Glomerular visceral epithelial cell (primary cell): ENCODE data around the gene VSTM4.

Experiments
- DNase-seq: peaks from one replicate; pipeline ENCODE4 v3.0.0-alpha.2; 2016; ENCODE audit errors: extremely low spot score

Gene VSTM4

DNA sequence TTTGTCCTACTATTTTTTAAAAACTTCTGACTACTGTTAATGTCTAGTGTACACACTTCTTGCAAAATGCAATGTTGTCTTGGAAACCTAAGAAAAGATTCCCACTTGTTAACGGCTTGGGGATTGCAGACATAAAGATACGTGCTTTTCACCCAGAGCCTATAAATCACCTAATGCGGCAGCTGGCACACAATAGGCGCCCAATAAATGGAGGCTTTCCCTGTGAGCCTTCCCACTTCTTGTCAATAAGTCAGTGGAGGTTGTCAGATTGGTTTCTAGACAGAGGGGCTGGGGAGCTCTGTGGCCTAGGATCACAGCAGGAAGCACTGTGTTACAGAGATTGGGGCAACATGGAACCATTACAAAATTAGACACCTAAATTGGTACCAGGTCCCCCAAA lies 74.7 kb downstream of the VSTM4 start:
- DNase-seq = no peak

DNA sequence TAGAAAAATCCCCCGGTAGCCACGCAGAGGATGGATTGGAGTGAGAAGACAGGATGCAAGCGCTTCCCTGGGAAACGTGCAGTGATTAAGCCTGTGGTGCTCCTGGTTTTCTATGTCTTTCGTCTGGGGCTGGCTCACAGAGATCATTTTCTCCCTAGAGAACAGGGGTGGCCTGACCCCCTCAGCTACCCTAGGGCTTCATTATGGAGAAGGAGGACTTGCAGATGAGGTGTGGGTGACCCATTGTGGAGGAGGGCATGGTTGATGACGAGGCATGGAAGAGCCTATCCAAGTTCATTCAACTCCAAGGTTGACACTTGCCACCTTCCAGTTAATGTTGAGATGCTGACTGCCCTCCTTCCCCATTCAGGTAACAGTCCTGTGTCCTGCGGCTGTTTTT lies 75.9 kb downstream of the VSTM4 start:
- DNase-seq = no peak

DNA sequence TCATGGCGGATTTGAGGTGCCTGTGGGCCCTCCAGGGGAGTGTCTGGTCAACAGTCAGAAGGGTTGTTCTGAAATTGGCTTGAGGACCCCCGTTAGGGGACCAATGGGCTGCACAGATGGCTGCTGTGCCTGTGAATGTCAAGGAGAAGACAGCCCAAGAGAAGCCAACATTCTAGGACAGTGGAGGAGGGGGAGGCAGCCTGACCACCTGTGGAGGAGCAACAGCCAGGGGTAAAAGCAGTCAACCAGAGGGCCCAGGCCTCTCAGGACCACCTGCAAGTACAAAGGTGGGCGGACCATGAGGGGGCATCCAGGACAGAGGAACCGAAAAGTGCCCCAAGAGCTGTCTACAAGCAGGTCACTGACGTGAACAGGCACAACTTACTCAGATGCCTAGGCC lies 76.6 kb downstream of the VSTM4 start:
- DNase-seq = no peak

DNA sequence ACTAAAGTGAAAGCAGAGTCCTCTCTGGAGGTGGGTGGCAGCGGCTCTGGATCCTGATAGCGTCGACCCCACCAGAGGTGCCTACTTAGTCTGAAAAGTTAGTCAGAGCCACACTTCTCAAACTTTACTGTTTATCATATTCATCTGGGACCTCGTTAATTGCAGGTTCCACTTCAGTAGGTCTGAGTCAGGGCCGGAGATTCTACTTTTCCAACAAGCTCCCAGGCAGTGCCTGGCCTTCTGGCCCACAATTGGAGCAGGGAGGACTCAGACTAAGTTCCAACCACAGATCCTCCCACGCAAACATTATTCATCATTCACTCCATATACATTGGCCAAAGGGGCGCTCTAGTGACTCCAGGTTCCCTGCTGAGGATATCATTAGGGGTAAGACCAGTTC lies 78.1 kb downstream of the VSTM4 start:
- DNase-seq = peak; percentile 89

DNA sequence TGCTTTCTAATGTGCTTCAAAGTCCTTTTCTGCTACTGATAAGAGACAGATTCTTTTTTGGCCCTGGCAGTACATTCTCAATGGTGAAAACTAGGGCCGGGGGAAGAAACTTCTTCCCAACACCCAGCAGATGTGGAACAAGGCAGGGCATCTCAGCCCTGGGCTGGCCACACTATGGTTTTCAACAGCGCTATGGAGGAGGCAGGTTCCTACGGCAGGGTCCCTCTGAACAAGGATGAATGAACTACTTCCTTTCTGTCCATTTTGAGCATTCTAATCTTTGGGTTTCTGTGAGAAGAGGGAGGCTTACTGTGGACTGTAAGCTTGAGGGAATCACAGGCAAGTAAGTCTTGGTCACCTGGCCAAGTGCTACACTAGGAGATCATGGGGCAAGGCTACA lies 78.7 kb downstream of the VSTM4 start:
- DNase-seq = no peak

DNA sequence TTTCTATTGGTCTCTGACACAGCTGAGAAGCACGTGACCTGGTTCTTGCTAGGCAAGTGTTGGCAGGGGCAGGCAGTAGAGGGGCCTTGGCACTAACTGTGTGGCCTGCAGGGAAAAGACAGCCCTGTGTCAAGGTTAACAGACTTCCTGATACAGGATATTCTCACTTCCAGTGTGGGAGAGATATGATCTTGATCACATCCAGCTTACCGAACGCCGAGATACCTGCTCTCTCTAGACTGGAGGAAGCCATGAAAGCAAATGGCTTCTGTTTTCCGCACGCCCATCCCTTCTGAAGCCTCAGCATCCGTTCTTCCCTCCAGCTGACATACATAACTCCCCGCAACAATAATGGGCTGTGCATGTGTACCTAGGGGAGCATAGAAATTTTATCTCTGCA lies 79.4 kb downstream of the VSTM4 start:
- no peak for DNase-seq

DNA sequence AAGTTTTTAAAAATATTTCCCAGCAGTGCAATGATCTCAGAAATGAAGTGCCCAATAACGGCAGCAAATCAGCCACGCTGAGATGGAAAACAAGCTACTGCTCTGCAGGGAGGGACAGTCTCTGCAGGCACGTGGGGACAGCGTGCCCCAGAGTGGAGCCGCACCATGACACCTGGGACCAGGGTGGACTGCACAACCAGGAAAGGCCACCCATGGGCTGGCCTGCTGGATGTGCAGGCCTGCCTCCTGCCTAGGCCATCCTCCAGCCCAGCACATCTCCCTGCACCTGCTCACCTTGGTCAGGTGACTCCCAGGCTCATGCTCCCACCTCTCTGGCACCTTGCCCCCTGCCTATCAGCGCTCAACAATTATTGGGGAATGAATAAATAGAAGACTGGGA lies 80.4 kb downstream of the VSTM4 start:
- DNase-seq = no peak

DNA sequence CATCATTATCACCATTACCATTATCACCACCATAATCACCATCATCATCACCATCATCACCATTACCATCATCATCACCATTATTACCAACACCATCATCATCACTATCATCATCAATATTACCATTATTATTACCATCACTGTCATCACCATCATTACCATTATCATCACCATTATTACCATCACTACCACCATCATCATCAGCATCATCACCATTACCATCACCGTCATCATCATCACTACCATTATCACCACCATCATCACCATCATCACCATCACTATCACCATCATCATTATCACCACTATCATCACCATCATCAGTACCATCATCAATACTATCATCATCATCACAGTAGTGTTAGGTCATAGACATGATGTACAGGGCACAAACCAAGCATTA lies 81.4 kb downstream of the VSTM4 start:
- DNase-seq = no peak

DNA sequence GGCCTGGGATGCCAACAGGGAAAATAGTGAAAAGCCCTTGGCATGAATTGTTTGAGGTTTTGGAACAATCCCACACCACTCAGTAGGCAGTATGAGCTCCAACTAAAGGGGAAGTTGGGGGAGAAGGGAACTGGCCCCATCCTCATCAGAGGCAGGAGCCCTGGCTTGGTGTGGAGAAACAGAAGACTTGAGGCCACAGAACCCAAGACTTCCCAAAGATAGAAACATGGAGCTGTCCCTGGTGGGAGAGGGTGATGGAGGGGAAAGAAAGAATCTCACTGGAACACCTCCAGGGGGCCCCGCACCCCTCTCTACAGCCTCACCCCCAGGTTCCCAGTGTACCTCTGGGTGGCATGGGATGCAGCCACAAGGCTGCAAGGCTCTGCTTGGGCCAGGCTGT lies 85.7 kb downstream of the VSTM4 start:
- DNase-seq = no peak

DNA sequence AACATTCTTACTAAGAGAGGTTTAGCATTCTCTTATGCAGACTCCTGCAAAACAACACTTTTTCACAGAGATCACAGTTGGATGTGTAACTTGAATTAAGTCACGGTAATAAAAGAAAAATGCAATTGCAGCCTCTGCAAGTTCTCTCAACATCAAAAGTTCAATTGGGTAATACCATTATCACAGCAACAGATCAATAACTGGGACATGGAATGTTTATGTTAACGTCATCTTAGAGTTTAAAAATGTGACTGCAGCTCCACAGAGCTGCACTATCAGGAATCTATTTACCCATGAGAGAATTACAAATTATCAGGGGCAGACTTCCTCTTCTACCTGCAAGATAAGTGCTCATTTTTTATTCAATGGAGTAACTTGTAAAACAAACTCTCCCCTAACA lies 86.7 kb downstream of the VSTM4 start:
- DNase-seq = no peak

DNA sequence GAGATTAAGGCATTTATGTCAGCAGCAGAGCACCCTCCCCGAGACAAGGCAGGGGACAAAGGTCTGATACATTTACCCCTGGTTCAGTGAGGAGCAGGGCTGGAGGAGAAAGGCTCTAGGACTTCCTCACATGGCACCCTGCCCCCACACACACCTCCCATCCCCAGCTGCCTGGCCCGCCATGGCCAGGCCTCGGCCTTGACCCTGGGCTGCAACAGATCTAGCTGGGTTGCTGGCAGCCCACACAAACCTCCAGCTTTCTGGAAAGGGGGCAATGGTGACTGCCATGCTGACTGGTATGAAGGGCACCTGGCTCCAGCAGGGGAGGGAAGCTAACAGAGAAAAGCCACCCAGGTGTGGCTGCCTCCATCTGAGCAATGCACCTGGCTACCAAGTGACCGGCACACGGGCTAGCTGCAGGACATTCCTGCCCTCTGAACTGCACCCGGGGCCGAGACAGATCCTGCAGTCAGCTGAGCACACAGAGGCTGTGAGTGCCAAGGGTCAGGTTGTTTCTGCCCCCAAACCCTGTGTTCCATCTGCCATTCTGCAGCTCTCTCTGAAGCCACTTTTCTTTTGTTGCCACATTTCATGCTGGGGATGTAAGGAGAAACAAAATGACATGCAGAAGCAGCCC lies 89.9 kb downstream of the VSTM4 start:
- DNase-seq = no peak

DNA sequence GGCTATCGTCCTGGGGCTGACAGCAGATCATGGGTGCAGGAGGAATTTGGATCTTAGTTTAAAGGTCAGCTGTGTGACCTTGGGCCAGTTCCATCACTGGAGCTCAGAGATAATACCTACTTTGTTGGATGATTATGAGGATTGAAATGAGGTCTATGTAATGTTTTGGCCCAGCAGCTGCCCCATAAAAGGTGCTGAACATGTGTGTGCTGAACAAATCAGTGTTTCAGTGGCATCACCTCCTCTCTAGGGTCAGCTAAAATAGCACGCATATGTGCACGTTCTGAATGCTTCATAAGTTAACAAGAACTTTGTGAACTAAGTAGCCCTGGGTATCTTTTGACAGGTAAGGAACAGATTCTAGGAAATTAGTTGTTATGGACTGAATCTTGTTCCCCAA lies 90.8 kb downstream of the VSTM4 start:
- DNase-seq = no peak

DNA sequence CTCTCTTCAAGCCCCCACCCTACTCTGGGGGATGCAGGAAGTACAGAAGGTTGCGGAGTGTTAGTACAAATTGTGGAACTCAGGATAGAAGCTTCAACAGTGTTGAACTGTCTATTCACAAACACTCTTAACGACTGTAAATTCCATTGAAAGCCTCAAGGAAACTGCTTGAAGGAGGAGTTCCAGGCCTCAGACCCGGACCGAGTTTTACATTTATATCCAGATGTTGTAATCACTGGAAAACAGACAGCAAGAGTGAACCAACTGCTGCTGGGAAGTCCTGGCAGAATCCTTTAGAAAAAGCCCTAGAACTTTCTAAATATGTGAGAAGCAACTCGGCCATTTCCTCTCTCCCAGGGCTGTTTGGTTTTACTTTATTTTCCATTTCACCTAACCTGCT lies 91.6 kb downstream of the VSTM4 start:
- DNase-seq = no peak

DNA sequence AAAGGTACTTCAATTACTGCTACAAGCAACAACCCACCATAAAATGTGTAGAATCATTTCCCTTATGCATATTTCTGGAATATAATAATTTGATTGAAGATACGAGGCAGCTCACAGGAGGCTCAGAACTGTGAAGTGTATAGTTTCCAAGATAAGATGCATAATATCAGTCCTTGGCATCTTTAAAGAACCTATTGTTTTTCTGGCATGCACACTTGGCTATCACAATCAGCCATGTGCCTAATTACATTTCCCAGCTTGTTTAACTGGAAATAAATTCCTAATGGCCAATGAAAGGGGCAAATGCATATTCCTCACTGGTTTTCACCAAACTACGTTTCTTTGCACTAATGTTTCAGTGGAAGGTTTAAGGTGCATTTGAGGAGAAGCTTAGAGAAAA lies 92.3 kb downstream of the VSTM4 start:
- DNase-seq = no peak

DNA sequence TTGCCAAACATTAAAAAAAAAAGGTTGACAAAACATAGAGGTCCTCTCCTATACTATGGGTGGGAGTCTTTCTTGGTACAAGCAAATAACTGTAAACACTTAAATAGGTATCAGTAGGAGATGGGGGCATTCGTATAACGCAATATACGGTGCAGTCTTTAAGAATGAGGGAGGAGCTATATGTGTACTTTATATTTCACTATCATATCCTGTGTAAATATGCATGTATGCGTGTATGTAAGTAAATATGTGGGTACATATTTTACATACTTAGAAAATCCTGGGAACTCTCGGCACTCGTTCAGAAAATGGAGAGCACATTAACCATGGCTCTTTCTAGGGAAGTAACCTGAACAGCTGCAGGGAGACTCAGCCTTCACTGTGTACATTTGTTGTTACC lies 93.6 kb downstream of the VSTM4 start:
- DNase-seq = no peak

DNA sequence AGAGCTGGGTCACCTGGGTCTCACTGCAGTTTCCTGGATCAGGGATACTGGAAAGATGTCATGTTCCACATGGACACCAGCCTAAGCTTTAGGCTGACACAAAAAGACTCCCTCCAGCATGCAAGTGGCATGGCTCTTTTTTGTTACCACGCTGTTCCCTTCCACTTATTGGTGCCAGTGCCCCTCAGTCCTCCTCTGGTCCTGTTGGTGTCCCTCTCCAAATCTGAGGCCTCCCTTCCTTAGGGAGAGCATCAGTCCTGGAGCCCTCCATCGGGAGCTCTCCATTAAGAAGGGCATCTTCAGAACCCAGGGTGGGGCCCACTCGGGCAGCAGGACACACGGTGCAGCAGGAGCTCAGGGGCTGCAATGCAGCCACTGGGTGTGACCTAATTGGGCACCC lies 99.6 kb downstream of the VSTM4 start:
- no peak for DNase-seq

DNA sequence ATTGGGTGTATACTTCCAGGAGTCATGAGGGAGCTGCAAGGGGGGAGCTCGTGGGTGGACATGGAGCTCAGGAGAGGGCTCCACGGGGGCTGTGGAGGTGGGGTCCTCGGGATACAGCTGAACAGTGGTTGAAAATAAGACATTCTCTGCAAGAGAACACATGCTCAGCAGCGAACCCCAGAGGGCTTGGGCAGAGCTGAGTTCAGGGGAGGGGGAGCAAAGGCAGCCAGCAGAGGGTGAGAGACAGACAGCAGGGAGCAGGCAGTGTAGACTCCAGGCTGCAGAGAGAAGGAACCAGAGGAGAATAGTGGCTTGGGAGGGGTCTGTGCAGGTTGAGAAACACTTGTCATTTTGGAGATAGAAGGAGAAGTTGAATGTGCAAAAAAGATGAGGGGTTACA lies 102.7 kb downstream of the VSTM4 start:
- DNase-seq = no peak

DNA sequence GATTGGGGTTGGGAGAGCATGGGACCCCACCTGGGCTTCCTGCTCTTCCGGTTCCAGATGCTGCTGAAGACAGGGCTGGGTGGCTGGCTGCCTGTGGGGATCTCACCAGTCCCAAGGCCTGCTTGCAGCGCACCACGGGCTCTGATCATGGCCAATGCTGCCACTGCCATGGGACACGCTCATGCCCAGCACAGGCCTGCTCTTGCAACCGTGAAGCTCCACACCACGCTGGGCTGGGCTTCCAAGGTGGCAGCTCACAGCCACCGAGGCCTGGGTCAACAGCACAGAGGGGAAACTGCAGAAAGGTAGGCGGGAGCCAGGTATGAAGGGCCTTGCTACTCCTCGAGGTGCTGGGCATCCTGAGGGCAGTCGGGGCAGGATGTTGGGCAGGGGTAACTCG lies 103.6 kb downstream of the VSTM4 start:
- DNase-seq = no peak

DNA sequence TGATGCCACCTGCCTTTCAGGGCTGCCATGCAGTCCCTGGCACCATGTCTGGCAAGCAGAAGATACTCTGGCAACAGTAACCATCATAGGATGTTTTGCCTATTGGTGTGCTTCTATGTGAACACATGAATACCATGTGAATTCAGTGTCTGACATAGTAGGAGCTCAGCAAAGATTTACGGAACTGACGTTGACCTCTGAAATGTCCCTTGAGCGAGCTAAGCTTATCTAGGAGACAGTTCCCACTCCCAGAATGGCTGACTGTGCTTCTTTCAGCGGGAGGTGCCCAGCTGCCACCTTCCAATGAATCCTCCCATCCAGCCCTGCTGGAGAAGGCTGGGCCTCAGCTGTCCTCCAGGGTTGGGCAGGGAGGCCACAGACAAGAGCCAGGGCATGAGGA lies 104.5 kb downstream of the VSTM4 start:
- DNase-seq = no peak

DNA sequence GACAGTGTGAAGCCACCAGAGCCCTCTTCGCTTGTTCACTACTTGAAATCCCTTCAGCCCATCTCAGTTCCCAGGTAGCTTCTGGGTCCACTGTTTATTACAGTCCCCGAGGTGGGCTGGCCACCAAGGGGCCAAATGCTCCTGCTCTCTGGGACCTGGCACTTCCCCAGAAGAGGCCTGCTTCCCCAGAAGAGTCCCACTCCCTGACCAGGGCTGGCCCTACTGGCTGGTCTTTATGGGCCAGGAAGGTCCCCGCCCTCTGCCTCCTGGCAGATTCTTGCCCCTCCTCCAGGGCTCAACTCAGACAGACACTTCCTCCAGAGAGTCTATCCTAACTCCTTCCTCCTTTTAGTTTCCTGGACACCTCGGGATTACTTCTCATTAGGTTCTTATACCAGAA lies 105.0 kb downstream of the VSTM4 start:
- no peak for DNase-seq

DNA sequence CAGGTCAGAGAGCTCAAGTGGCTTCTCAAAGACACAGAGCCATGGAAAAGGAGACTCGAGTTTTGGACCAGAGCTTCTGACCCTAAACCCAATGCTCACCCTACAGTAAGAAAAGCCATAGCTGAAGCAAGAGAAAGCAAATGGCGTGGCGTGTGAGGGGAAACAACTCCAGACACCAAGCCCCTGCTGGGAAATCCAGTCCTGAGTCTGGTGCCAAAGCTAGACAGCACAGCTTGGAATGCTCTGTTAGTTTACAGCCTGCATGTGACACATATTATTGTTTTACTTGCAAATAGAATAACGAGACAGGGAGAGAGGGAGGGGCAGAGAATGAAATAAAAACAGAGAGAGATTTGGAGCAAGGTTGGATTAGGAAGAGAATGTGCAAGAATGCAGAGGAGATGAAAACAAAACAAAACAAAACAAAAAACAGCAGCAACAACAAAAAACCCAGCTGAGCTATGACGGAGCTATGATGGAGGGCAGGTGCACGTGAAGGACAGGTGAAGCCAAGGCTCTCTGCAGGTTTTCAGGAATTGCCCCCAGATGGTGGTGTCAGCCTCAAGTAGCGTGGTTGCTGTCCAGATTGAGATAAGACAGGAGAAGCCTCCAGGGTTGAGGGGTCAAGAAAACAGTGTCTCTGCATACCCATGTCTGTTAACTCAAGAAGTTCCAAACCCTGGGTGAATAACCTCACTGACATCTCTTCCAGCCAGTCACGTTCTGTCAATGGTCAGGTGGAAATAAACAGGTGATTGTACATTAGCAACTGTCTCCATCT lies 105.9 kb downstream of the VSTM4 start:
- DNase-seq = no peak

DNA sequence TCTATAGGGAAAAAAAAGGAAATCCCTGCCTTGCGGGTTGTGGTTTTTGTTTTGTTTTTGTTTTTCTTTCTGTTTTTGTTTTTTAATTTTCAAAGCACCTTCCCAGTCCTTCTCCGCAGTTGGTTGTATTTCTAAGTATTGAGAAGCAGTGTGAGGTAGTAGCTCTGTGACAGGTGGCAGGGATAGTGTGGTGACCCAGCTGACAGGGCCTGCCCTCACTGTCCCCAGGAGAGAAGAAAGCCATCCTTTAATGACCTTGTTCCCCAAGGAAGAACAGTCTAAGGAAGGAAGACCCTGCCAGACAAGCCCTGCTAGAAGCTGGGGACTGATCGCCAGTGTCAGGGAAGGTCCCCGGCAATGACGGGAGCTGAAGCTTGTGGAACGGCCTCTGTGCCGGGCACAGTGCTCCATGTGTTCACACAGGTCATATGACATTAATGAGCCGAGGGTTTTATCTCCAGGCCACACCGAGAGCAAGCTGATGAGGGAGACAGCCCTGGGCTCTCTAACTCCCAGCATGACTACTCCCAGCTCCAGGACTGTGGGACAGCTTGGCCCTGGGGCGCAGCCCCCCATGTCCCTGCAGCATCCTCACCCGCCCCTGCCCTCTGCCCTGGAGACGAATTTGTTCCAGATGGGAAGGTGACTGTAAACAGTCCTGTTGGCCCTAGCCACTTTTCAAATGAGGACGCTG lies 106.7 kb downstream of the VSTM4 start:
- no peak for DNase-seq

DNA sequence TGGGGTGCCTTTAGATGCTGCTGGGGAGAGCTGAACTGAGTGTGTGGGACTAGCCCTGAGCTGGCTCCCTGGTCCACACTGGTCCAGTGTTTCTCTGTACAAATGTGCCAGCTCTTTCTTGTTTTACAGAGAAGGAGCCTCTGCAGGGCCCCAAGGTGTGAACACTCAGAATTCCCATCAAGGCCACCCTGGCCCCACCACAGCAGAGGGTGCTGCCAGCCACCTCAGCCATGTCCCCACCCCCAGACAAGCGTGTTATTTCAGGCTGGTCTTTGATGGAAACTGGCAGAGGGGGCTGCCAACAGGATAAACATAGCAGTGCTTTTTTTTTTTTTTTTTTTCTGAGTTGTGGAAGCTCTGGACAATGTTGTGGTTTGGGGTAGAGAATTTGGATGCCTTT lies 107.2 kb downstream of the VSTM4 start:
- DNase-seq = no peak
